NCI-H748 (cell line): ENCODE results near the gene RNASEH2B.

Experiments
- DNase-seq: peaks from one replicate; lab custom pipeline; 2025; ENCODE audit not compliant: unreplicated experiment; lab: John Stamatoyannopoulos, UW

Gene RNASEH2B

GRCh38 chr13:50905256-50905655 is 4.3 kb upstream of the RNASEH2B start:
- no peak for DNase-seq

- no peak for DNase-seq
Measured at GRCh38 chr13:50907781-50908180, 1.8 kb upstream of the RNASEH2B start.

- no peak for DNase-seq
Measured at GRCh38 chr13:50908371-50908770, 1.2 kb upstream of the RNASEH2B start.

GRCh38 chr13:50910485-50910805 is 854 bp downstream of the RNASEH2B start:
- peak; percentile 65 for DNase-seq

GRCh38 chr13:50911081-50911631 is 1.6 kb downstream of the RNASEH2B start:
- no peak for DNase-seq

GRCh38 chr13:50911937-50912795 is 2.6 kb downstream of the RNASEH2B start:
- DNase-seq: peak; percentile 86

GRCh38 chr13:50912851-50913250 is 3.3 kb downstream of the RNASEH2B start:
- no peak for DNase-seq

- DNase-seq: no peak
Measured at GRCh38 chr13:50914176-50914700, 4.6 kb downstream of the RNASEH2B start.

GRCh38 chr13:50914848-50915247 is 5.3 kb downstream of the RNASEH2B start:
- DNase-seq: no peak

GRCh38 chr13:50915565-50915964 is 6.0 kb downstream of the RNASEH2B start:
- DNase-seq: no peak

GRCh38 chr13:50916701-50917184 is 7.2 kb downstream of the RNASEH2B start:
- no peak for DNase-seq

- no peak for DNase-seq
Measured at GRCh38 chr13:50917572-50917971, 8.0 kb downstream of the RNASEH2B start.

GRCh38 chr13:50918567-50918966 is 9.0 kb downstream of the RNASEH2B start:
- no peak for DNase-seq

GRCh38 chr13:50919277-50919676 is 9.7 kb downstream of the RNASEH2B start:
- DNase-seq: no peak

GRCh38 chr13:50921706-50922105 is 12.1 kb downstream of the RNASEH2B start:
- no peak for DNase-seq

GRCh38 chr13:50923272-50923671 is 13.7 kb downstream of the RNASEH2B start:
- DNase-seq: no peak

GRCh38 chr13:50924025-50924424 is 14.4 kb downstream of the RNASEH2B start:
- no peak for DNase-seq

- no peak for DNase-seq
Measured at GRCh38 chr13:50927701-50928100, 18.1 kb downstream of the RNASEH2B start.

- DNase-seq: no peak
Measured at GRCh38 chr13:50928102-50928501, 18.5 kb downstream of the RNASEH2B start.

GRCh38 chr13:50928659-50929462 is 19.3 kb downstream of the RNASEH2B start:
- DNase-seq: no peak

- DNase-seq: no peak
Measured at GRCh38 chr13:50932091-50932490, 22.5 kb downstream of the RNASEH2B start.
